Measurements from ENCODE around the gene EDA.

EDA gene

GRCh38 chrX:70038951-70039350 lies 423.0 kb downstream of the EDA start:
- TF ChIP-seq CTCF (IDR thresholded peaks at IDR 0.05; ENCODE audit: borderline replicate concordance, control extremely low read depth, extremely low read depth, insufficient read depth, missing control alignments): no peak
- no peak for DNase-seq (ENCODE audit: low spot score)
- in situ Hi-C loops (cut with MboI; ENCODE audit: low sequenced_read_pairs, unreplicated experiment): no loop called here

- no peak for TF ChIP-seq CTCF (IDR thresholded peaks at IDR 0.05; ENCODE audit: borderline replicate concordance, control extremely low read depth, extremely low read depth, insufficient read depth, missing control alignments)
- no peak for DNase-seq (ENCODE audit: low spot score)
- in situ Hi-C loops (cut with MboI; ENCODE audit: low sequenced_read_pairs, unreplicated experiment): no loop called here
Observed at GRCh38 chrX:70039758-70040157, 423.8 kb downstream of the EDA start.

GRCh38 chrX:70041993-70042392 lies 426.1 kb downstream of the EDA start:
- no peak for TF ChIP-seq CTCF (IDR thresholded peaks at IDR 0.05; ENCODE audit: borderline replicate concordance, control extremely low read depth, extremely low read depth, insufficient read depth, missing control alignments)
- in situ Hi-C loops (cut with MboI; ENCODE audit: low sequenced_read_pairs, unreplicated experiment): no loop called here

GRCh38 chrX:70042399-70043371 lies 426.8 kb downstream of the EDA start:
- TF ChIP-seq CTCF (IDR thresholded peaks at IDR 0.05; ENCODE audit: borderline replicate concordance, control extremely low read depth, extremely low read depth, insufficient read depth, missing control alignments): no peak
- in situ Hi-C loops (cut with MboI; ENCODE audit: low sequenced_read_pairs, unreplicated experiment): no loop called here
- DNase-seq (ENCODE audit: low spot score): no peak

More at GRCh38 chrX:70041993-70042392, 426.1 kb downstream of the EDA start:
- no peak for DNase-seq (ENCODE audit: low spot score)

GRCh38 chrX:70043685-70044084 lies 427.8 kb downstream of the EDA start:
- DNase-seq (ENCODE audit: low spot score): no peak
- in situ Hi-C loops (cut with MboI; ENCODE audit: low sequenced_read_pairs, unreplicated experiment): no loop called here

More at GRCh38 chrX:70043685-70044084, 427.8 kb downstream of the EDA start:
- TF ChIP-seq CTCF (IDR thresholded peaks at IDR 0.05; ENCODE audit: borderline replicate concordance, control extremely low read depth, extremely low read depth, insufficient read depth, missing control alignments): no peak

All from GM13976 (cell line).